HEK293 (cell line): ENCODE measurements around the gene NELL2.
A peak's percentile ranks its signal among the peaks of the same experiment; 100 is the strongest.

Experiments
- BCL11A ChIP-seq: fragments of 450-650 bp; formaldehyde crosslinking; IDR thresholded peaks from 2 replicates; pipeline ENCODE4 v1.5.1; 2016; ENCODE audit warnings: low read depth, missing biosample characterization, missing genetic modification characterization
- KLF8 ChIP-seq: fragments of 450-650 bp; formaldehyde crosslinking; IDR thresholded peaks from 2 replicates; pipeline ENCODE4 v1.5.1; 2016; ENCODE audit warnings: missing biosample characterization, missing genetic modification characterization
- PBX3 ChIP-seq: sonication (generic); formaldehyde crosslinking; IDR thresholded peaks from 2 replicates; pipeline ENCODE4 v1.8.1; 2022; ENCODE audit warnings: mild to moderate bottlenecking, moderate library complexity, missing genetic modification reagents
- RBAK ChIP-seq: fragments of 450-650 bp; formaldehyde crosslinking; IDR thresholded peaks from 2 replicates; pipeline ENCODE4 v1.5.1; 2016; ENCODE audit warnings: missing biosample characterization, missing genetic modification characterization
- REST ChIP-seq: fragments of 450-650 bp; formaldehyde crosslinking; IDR thresholded peaks from 2 replicates; pipeline ENCODE4 v1.5.1; 2016; ENCODE audit warnings: missing biosample characterization, missing genetic modification characterization
- ZBTB11 ChIP-seq: fragments of 450-650 bp; formaldehyde crosslinking; conservative IDR thresholded peaks from 2 replicates; pipeline ENCODE4 v1.5.1; 2016; ENCODE audit warnings: low read depth, missing biosample characterization, missing genetic modification characterization
- ZFHX2 ChIP-seq: fragments of 450-650 bp; formaldehyde crosslinking; conservative IDR thresholded peaks from 2 replicates; pipeline ENCODE4 v1.5.1; 2016; ENCODE audit warnings: missing biosample characterization, missing genetic modification characterization
- ZIC2 ChIP-seq: fragments of 450-650 bp; formaldehyde crosslinking; IDR thresholded peaks from 2 replicates; pipeline ENCODE4 v1.5.1; 2016; ENCODE audit warnings: missing biosample characterization, missing genetic modification characterization
- ZNF112 ChIP-seq: fragments of 450-650 bp; formaldehyde crosslinking; IDR thresholded peaks from 2 replicates; pipeline ENCODE4 v1.5.0; 2017; ENCODE audit warnings: missing biosample characterization, missing genetic modification characterization
- ZNF266 ChIP-seq: fragments of 450-650 bp; formaldehyde crosslinking; IDR thresholded peaks from 2 replicates; pipeline ENCODE4 v1.5.1; 2016; ENCODE audit warnings: missing biosample characterization, missing genetic modification characterization, low read depth
- ZNF274 ChIP-seq, 2 experiments: fragments of 200-500 bp in 1 of 2; fragments of 450-650 bp in 1 of 2; sonication (Bioruptor generic) in 1 of 2; formaldehyde crosslinking in 1 of 2; IDR thresholded peaks; 2 replicates each; pipeline versions ENCODE4 v1.5.1 to v1.6.1; 2014 to 2016; ENCODE audit warnings: borderline replicate concordance in 1 of 2, inconsistent platforms in 1 of 2, low read length in 1 of 2, missing biosample characterization in 1 of 2, missing genetic modification characterization in 1 of 2
- ZNF292 ChIP-seq: fragments of 450-650 bp; formaldehyde crosslinking; IDR thresholded peaks from 2 replicates; pipeline ENCODE4 v1.5.1; 2016; ENCODE audit warnings: low read depth, missing biosample characterization, missing genetic modification characterization, borderline replicate concordance
- ZNF354C ChIP-seq: fragments of 450-650 bp; formaldehyde crosslinking; IDR thresholded peaks from 2 replicates; pipeline ENCODE4 v1.5.1; 2016; ENCODE audit warnings: missing biosample characterization, missing genetic modification characterization, low read depth, borderline replicate concordance
- ZNF366 ChIP-seq: fragments of 450-650 bp; formaldehyde crosslinking; conservative IDR thresholded peaks from 2 replicates; pipeline ENCODE4 v1.5.1; 2016; ENCODE audit warnings: missing biosample characterization, missing genetic modification characterization
- ZNF391 ChIP-seq: fragments of 450-650 bp; formaldehyde crosslinking; IDR thresholded peaks from 2 replicates; pipeline ENCODE4 v1.5.1; 2016; ENCODE audit warnings: low read depth, missing biosample characterization, missing genetic modification characterization, borderline replicate concordance
- ZNF398 ChIP-seq: fragments of 450-650 bp; formaldehyde crosslinking; IDR thresholded peaks from 2 replicates; pipeline ENCODE4 v1.5.1; 2017; ENCODE audit warnings: missing biosample characterization, missing genetic modification characterization
- ZNF488 ChIP-seq: fragments of 450-650 bp; formaldehyde crosslinking; IDR thresholded peaks from 2 replicates; pipeline ENCODE4 v1.5.1; 2016; ENCODE audit warnings: missing biosample characterization, missing genetic modification characterization
- ZNF555 ChIP-seq: fragments of 450-650 bp; formaldehyde crosslinking; conservative IDR thresholded peaks from 2 replicates; pipeline ENCODE4 v1.5.1; 2017; ENCODE audit warnings: missing biosample characterization, mild to moderate bottlenecking, missing genetic modification characterization, inconsistent platforms
- ZNF558 ChIP-seq: fragments of 450-650 bp; formaldehyde crosslinking; IDR thresholded peaks from 2 replicates; pipeline ENCODE4 v1.5.1; 2016; ENCODE audit warnings: missing biosample characterization, missing genetic modification characterization
- ZNF610 ChIP-seq: fragments of 450-650 bp; formaldehyde crosslinking; IDR thresholded peaks from 2 replicates; pipeline ENCODE4 v1.5.1; 2016; ENCODE audit warnings: missing biosample characterization, missing genetic modification characterization, borderline replicate concordance
- ZNF621 ChIP-seq: fragments of 450-650 bp; formaldehyde crosslinking; IDR thresholded peaks from 2 replicates; pipeline ENCODE4 v1.5.1; 2017; ENCODE audit warnings: missing biosample characterization, missing genetic modification characterization
- ZNF629 ChIP-seq: fragments of 450-650 bp; formaldehyde crosslinking; IDR thresholded peaks from 2 replicates; pipeline ENCODE4 v1.5.1; 2017; ENCODE audit warnings: missing biosample characterization, missing genetic modification characterization
- ZNF660 ChIP-seq: fragments of 450-650 bp; IDR thresholded peaks from 2 replicates; pipeline ENCODE4 v1.5.1; 2018; ENCODE audit warnings: missing biosample characterization, mild to moderate bottlenecking, missing genetic modification characterization
- ZNF664 ChIP-seq: fragments of 450-650 bp; formaldehyde crosslinking; IDR thresholded peaks from 2 replicates; pipeline ENCODE4 v1.5.1; 2016; ENCODE audit warnings: missing biosample characterization, missing genetic modification characterization
- ZNF692 ChIP-seq: fragments of 450-650 bp; formaldehyde crosslinking; IDR thresholded peaks from 2 replicates; pipeline ENCODE4 v1.5.1; 2016; ENCODE audit warnings: missing biosample characterization, missing genetic modification characterization
- ZNF768 ChIP-seq: fragments of 450-650 bp; formaldehyde crosslinking; IDR thresholded peaks from 2 replicates; pipeline ENCODE4 v1.5.1; 2018; ENCODE audit warnings: missing biosample characterization, mild to moderate bottlenecking, missing genetic modification characterization

Gene NELL2

GRCh38 chr12:44876544-44877410 lies 662 bp upstream of the NELL2 start (continued):
- peak; percentile 89 for TF ChIP-seq ZIC2
- no peak for TF ChIP-seq ZNF555 (tag by site-specific recombination)
- TF ChIP-seq ZNF398 (tag by site-specific recombination): peak; percentile 88
- TF ChIP-seq ZNF354C: no peak
- peak; percentile 100 for TF ChIP-seq REST
- TF ChIP-seq ZBTB11 (tag by site-specific recombination): peak; percentile 80
- TF ChIP-seq ZNF292 (tag by site-specific recombination): no peak
- no peak for TF ChIP-seq RBAK (tag by site-specific recombination)
- TF ChIP-seq ZNF768 (tag by site-specific recombination): no peak
- TF ChIP-seq ZFHX2: peak; percentile 47; the same call in 1 of the 2 replicates
- TF ChIP-seq PBX3 (CRISPR knock-in tag): no peak
- TF ChIP-seq ZNF112 (tag by site-specific recombination): no peak
- no peak for TF ChIP-seq ZNF391 (tag by site-specific recombination)
- TF ChIP-seq BCL11A (tag by site-specific recombination): no peak
- peak; percentile 86 for TF ChIP-seq ZNF366 (tag by site-specific recombination)
- TF ChIP-seq ZNF266: no peak
- TF ChIP-seq ZNF610 (tag by site-specific recombination): 0 out of 2 replicates have a peak, but pooled peaks have one; percentile 37
- TF ChIP-seq ZNF488 (tag by site-specific recombination): 0 out of 2 replicates have a peak, but pooled peaks have one; percentile 20
- 0 out of 2 replicates have a peak, but pooled peaks have one; percentile 14 for TF ChIP-seq ZNF660
- TF ChIP-seq ZNF621 (tag by site-specific recombination): no peak
- peak; percentile 37 for TF ChIP-seq ZNF629
- no peak for TF ChIP-seq ZNF692 (tag by site-specific recombination)
- TF ChIP-seq KLF8 (tag by site-specific recombination): peak; percentile 44; the same call in 1 of the 2 replicates
- no peak for TF ChIP-seq ZNF664 (tag by site-specific recombination)
- no peak for TF ChIP-seq ZNF274 (IDR thresholded peaks at IDR 0.05; ENCODE audit: low read length)
- no peak for TF ChIP-seq ZNF274 (tag by site-specific recombination; IDR thresholded peaks at IDR 0.05; ENCODE audit: borderline replicate concordance)
- TF ChIP-seq ZNF558 (tag by site-specific recombination): no peak
